Measurements from ENCODE around the gene EMC1.

- no peak for TF ChIP-seq CTCF (IDR thresholded peaks at IDR 0.05)
- TF ChIP-seq ZFX (IDR thresholded peaks at IDR 0.05; ENCODE audit: borderline replicate concordance), result no peak
These were observed 4.0 kb upstream of the EMC1 start for GRCh38 chr1:19255288-19255687.
